ENCODE results near the gene RGS5. TPM values are rescaled to one million over a fixed set of nuclear protein-coding genes. Genes with fewer than 3 reads are reported as not detected.

RGS5 gene
- total RNA-seq, 1 experiment from 2014 or later: 4.7 TPM

DNA sequence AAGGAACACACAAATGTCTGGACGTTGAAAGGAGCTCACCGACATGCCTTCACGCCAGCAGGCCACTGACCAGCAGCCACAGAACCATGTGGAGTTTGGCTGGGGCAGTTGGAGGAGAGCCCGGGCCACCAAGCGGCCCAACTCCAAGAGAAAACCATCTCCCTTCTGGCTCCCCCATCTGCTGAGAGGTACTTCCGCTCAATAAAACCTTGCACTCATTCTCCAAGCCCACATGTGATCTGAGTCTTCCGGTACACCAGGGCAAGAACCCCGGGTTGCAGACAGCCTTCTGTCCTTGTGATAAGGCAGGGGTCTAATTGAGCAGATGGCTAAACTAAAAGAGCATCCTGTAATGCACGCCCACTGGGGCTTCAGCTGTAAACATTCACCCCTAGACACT lies 109.1 kb downstream of the RGS5 start:
- no TSS peak for BruUV-seq (replicated peaks)
- no peak overlapping the region for H3K27ac ChIP-seq (ENCODE audit: low read depth, low read length, poor library complexity, severe bottlenecking)
- POLR2A ChIA-PET (ENCODE audit: low non-redundant PET): no interaction called here
- CTCF ChIA-PET: no interaction called here
- TF ChIP-seq, protein P1, sequence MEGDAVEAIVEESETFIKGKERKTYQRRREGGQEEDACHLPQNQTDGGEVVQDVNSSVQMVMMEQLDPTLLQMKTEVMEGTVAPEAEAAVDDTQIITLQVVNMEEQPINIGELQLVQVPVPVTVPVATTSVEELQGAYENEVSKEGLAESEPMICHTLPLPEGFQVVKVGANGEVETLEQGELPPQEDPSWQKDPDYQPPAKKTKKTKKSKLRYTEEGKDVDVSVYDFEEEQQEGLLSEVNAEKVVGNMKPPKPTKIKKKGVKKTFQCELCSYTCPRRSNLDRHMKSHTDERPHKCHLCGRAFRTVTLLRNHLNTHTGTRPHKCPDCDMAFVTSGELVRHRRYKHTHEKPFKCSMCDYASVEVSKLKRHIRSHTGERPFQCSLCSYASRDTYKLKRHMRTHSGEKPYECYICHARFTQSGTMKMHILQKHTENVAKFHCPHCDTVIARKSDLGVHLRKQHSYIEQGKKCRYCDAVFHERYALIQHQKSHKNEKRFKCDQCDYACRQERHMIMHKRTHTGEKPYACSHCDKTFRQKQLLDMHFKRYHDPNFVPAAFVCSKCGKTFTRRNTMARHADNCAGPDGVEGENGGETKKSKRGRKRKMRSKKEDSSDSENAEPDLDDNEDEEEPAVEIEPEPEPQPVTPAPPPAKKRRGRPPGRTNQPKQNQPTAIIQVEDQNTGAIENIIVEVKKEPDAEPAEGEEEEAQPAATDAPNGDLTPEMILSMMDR (conservative IDR thresholded peaks at IDR 0.05; ENCODE audit: low read depth, low read length): no peak
- no peak for TF ChIP-seq EZH2 (IDR thresholded peaks at IDR 0.05; ENCODE audit: borderline replicate concordance, low read depth, low read length, poor library complexity, severe bottlenecking)
- H3K36me3 ChIP-seq (ENCODE audit: insufficient read depth, low read length, poor library complexity, severe bottlenecking): no peaks in the 10 kb centered on the region
- H3K4me1 ChIP-seq (ENCODE audit: insufficient read depth, low read length, poor library complexity, severe bottlenecking): no peaks in the 10 kb centered on the region
- no peaks in the 10 kb centered on the region for H3K9me3 ChIP-seq (ENCODE audit: low read depth, low read length, poor library complexity, severe bottlenecking)
- intact Hi-C loops (cut with micrococcal nuclease; ENCODE audit: unreplicated experiment): no loop called here
- no peak for DNase-seq (ENCODE audit: low spot score)
- H3K4me3 ChIP-seq (ENCODE audit: low read depth, low read length, poor library complexity, severe bottlenecking): no peak overlapping the region
- H3K27me3 ChIP-seq (replicated peaks; ENCODE audit: insufficient read depth, low read depth, low read length, poor library complexity): no peaks in the 10 kb centered on the region

- BruUV-seq (replicated peaks): no TSS peak
- no peaks in the 10 kb centered on the region for H3K27me3 ChIP-seq (replicated peaks; ENCODE audit: insufficient read depth, low read depth, low read length, poor library complexity)
- CTCF ChIA-PET: no interaction called here
Measured at GRCh38 chr1:163093169-163093568, 109.5 kb downstream of the RGS5 start.

More at GRCh38 chr1:163093169-163093568, 109.5 kb downstream of the RGS5 start:
- Histone ChIP-seq H3K9me3 (ENCODE audit: low read depth, low read length, poor library complexity, severe bottlenecking) (no peaks in the 10 kb centered on the region), H3K4me3 (ENCODE audit: low read depth, low read length, poor library complexity, severe bottlenecking) (no peak overlapping the region), H3K36me3 (ENCODE audit: insufficient read depth, low read length, poor library complexity, severe bottlenecking) (no peaks in the 10 kb centered on the region), H3K27ac (ENCODE audit: low read depth, low read length, poor library complexity, severe bottlenecking) (no peak overlapping the region), H3K4me1 (ENCODE audit: insufficient read depth, low read length, poor library complexity, severe bottlenecking) (no peaks in the 10 kb centered on the region)
- DNase-seq (ENCODE audit: low spot score): no peak
- intact Hi-C loops (cut with micrococcal nuclease; ENCODE audit: unreplicated experiment): no loop called here
- TF ChIP-seq, protein P1 (conservative IDR thresholded peaks at IDR 0.05; ENCODE audit: low read depth, low read length): no peak
- TF ChIP-seq EZH2 (IDR thresholded peaks at IDR 0.05; ENCODE audit: borderline replicate concordance, low read depth, low read length, poor library complexity, severe bottlenecking): no peak
- POLR2A ChIA-PET (ENCODE audit: low non-redundant PET): no interaction called here

Other genes with a start within 250 kb of the RGS5 start
- 23.8 and 24.2 TPM in 2 replicates for gene RGS4, start 133.6 kb downstream of the RGS5 start, total RNA-seq (2021)
- 89.3 and 91.6 TPM in 2 replicates for gene NUF2, start 119.0 kb upstream of the RGS5 start, total RNA-seq (2021)